Activated CD4-positive, alpha-beta T cell treated with anti-CD3 and anti-CD28 coated beads, Interleukin-2, amount 10 ng/mL, durations not matched to agents 7 days and 5 days (primary cell): ENCODE data around the gene GRID1. TPM values are rescaled to one million over a fixed set of nuclear protein-coding genes. Genes with fewer than 3 reads are reported as not detected.
"Not testable (repeated sequence)": the region's sequence is repeated elsewhere in the genome, so short reads cannot be mapped to it uniquely, and the experiment has no call there.

Source experiments
- CTCF ChIA-PET: fragments of 350-600 bp; sonication (Branson Sonifier 250); formaldehyde crosslinking; loops from one replicate; lab custom pipeline; 2021; ENCODE audit warnings: antibody characterized with exemption; lab: Charles Lee
- POLR2A ChIA-PET: fragments of 350-600 bp; sonication (Branson Sonifier 250); formaldehyde crosslinking; loops from one replicate; lab custom pipeline; 2021; ENCODE audit warnings: antibody characterized with exemption; lab: Charles Lee
- DNase-seq: peaks from one replicate; pipeline ENCODE4 v3.0.0-alpha.2; 2020
- H3K27ac Mint-ChIP-seq: one replicate; pipeline ENCODE4 v1.8.0; 2021; ENCODE audit warnings: mild to moderate bottlenecking, moderate library complexity, mixed read lengths
- H3K27me3 Mint-ChIP-seq: one replicate; pipeline ENCODE4 v1.8.0; 2021; ENCODE audit warnings: mixed read lengths
- H3K36me3 Mint-ChIP-seq: one replicate; pipeline ENCODE4 v1.8.0; 2021; ENCODE audit warnings: low read depth, mixed read lengths
- H3K4me1 Mint-ChIP-seq: one replicate; pipeline ENCODE4 v1.8.0; 2021; ENCODE audit warnings: mixed read lengths
- H3K4me3 Mint-ChIP-seq: one replicate; pipeline ENCODE4 v1.8.0; 2021; ENCODE audit warnings: mild to moderate bottlenecking, moderate library complexity, mixed read lengths
- H3K9me3 Mint-ChIP-seq: one replicate; pipeline ENCODE4 v1.8.0; 2021; ENCODE audit warnings: mixed read lengths
- total RNA-seq, 2 experiments: library from RNA; stranded (reverse); gene quantifications; one replicate each; pipeline ENCODE4 v1.2.3, GENCODE V29; 2021

GRID1 gene
- total RNA-seq, 2 experiments from 2014 or later: not detected

- no peak for DNase-seq
Measured at GRCh38 chr10:86390337-86391120, 23.9 kb upstream of the GRID1 start.

GRCh38 chr10:86389441-86390193 is 23.0 kb upstream of the GRID1 start:
- no peak overlapping the region for H3K27ac Mint-ChIP-seq
- peak overlapping the region; percentile 62 for H3K4me3 Mint-ChIP-seq
- H3K4me1 Mint-ChIP-seq: peaks cover 6% of the 10 kb centered on the region
- no peak for DNase-seq
- H3K27me3 Mint-ChIP-seq: peaks cover 42% of the 10 kb centered on the region
- no peaks in the 10 kb centered on the region for H3K9me3 Mint-ChIP-seq
- CTCF ChIA-PET: interaction anchor here (0.5 to 5.9 kb wide), 2 partner anchors 10 to 1707 kb away, joined by 3 to 38 read pairs; no protein-coding TSS in a partner anchor
- H3K36me3 Mint-ChIP-seq: no peaks in the 10 kb centered on the region
- POLR2A ChIA-PET: interaction anchor here (0.7 kb wide), 1 partner anchor 43 kb away, joined by 3 read pairs; no protein-coding TSS in a partner anchor

More at GRCh38 chr10:86390337-86391120, 23.9 kb upstream of the GRID1 start:
- Mint-ChIP-seq H3K9me3 (no peaks in the 10 kb centered on the region), H3K27me3 (peaks cover 33% of the 10 kb centered on the region), H3K27ac (no peak overlapping the region), H3K4me1 (peaks cover 6% of the 10 kb centered on the region), H3K4me3 (no peak overlapping the region), H3K36me3 (no peaks in the 10 kb centered on the region)
- POLR2A ChIA-PET: no interaction called here
- CTCF ChIA-PET: interaction anchor here (0.6 to 5.9 kb wide), 3 partner anchors 10 to 195 kb away, joined by 4 to 38 read pairs (median 13); no protein-coding TSS in a partner anchor

- DNase-seq, H3K9me3 Mint-ChIP-seq, H3K36me3 Mint-ChIP-seq, H3K4me1 Mint-ChIP-seq, H3K27ac Mint-ChIP-seq: not testable (repeated sequence)
- POLR2A ChIA-PET: interaction anchor here (0.7 kb wide), 1 partner anchor 42 kb away, joined by 3 read pairs; no protein-coding TSS in a partner anchor
- Mint-ChIP-seq H3K27me3 (peaks cover 45% of the 10 kb centered on the region), H3K4me3 (peak overlapping the region; percentile 62)
- CTCF ChIA-PET: interaction anchor here (0.5 to 5.9 kb wide), 3 partner anchors 11 to 1706 kb away, joined by 3 to 38 read pairs (median 3); no protein-coding TSS in a partner anchor
Measured at GRCh38 chr10:86389109-86389440, 22.5 kb upstream of the GRID1 start.

GRCh38 chr10:86388119-86388704 is 21.6 kb upstream of the GRID1 start:
- Mint-ChIP-seq H3K36me3 (no peaks in the 10 kb centered on the region), H3K4me3 (no peak overlapping the region), H3K27ac (no peak overlapping the region), H3K4me1 (peaks cover 3% of the 10 kb centered on the region), H3K27me3 (peaks cover 49% of the 10 kb centered on the region), H3K9me3 (no peaks in the 10 kb centered on the region)
- ChIA-PET POLR2A (interaction anchor here (0.6 kb wide), 1 partner anchor 10 kb away, joined by 6 read pairs; no protein-coding TSS in a partner anchor), CTCF (interaction anchor here (0.6 to 5.9 kb wide), 3 partner anchors 10 to 32 kb away, joined by 3 to 38 read pairs (median 4); no protein-coding TSS in a partner anchor)
- no peak for DNase-seq

- POLR2A ChIA-PET: no interaction called here
- Mint-ChIP-seq H3K36me3 (no peaks in the 10 kb centered on the region), H3K9me3 (no peaks in the 10 kb centered on the region), H3K27ac (no peak overlapping the region), H3K4me1 (peaks cover 3% of the 10 kb centered on the region), H3K27me3 (peaks cover 49% of the 10 kb centered on the region), H3K4me3 (no peak overlapping the region)
- no peak for DNase-seq
- CTCF ChIA-PET: interaction anchor here (1.0 to 5.9 kb wide), 3 partner anchors 9 to 198 kb away, joined by 3 to 38 read pairs (median 4); no protein-coding TSS in a partner anchor
Measured at GRCh38 chr10:86387178-86387794, 20.7 kb upstream of the GRID1 start.

GRCh38 chr10:86385806-86386205 is 19.2 kb upstream of the GRID1 start:
- H3K4me3 Mint-ChIP-seq: no peak overlapping the region
- H3K4me1 Mint-ChIP-seq: peaks cover 3% of the 10 kb centered on the region
- no peak for DNase-seq
- CTCF ChIA-PET: no interaction called here
- POLR2A ChIA-PET: no interaction called here
- H3K27ac Mint-ChIP-seq: no peak overlapping the region
- no peaks in the 10 kb centered on the region for H3K36me3 Mint-ChIP-seq
- peaks cover 59% of the 10 kb centered on the region for H3K27me3 Mint-ChIP-seq
- H3K9me3 Mint-ChIP-seq: no peaks in the 10 kb centered on the region

GRCh38 chr10:86377797-86378146 is 11.2 kb upstream of the GRID1 start:
- H3K36me3 Mint-ChIP-seq: no peaks in the 10 kb centered on the region
- no peak for DNase-seq
- H3K27me3 Mint-ChIP-seq: peaks cover 28% of the 10 kb centered on the region
- CTCF ChIA-PET: interaction anchor here (1.1 to 1.6 kb wide), 2 partner anchors 10 to 210 kb away, joined by 3 to 4 read pairs; no protein-coding TSS in a partner anchor
- H3K27ac Mint-ChIP-seq: no peak overlapping the region
- H3K4me1 Mint-ChIP-seq: peaks cover 2% of the 10 kb centered on the region
- H3K9me3 Mint-ChIP-seq: no peaks in the 10 kb centered on the region
- POLR2A ChIA-PET: no interaction called here
- H3K4me3 Mint-ChIP-seq: no peak overlapping the region

- no peak overlapping the region for H3K4me3 Mint-ChIP-seq
- H3K4me1 Mint-ChIP-seq: peaks cover 2% of the 10 kb centered on the region
- DNase-seq: peak; percentile 74
- ChIA-PET POLR2A (no interaction called here), CTCF (interaction anchor here (0.8 to 1.6 kb wide), 2 partner anchors 11 to 31 kb away, joined by 3 to 4 read pairs; no protein-coding TSS in a partner anchor)
- H3K9me3 Mint-ChIP-seq: no peaks in the 10 kb centered on the region
- peaks cover 31% of the 10 kb centered on the region for H3K27me3 Mint-ChIP-seq
- no peaks in the 10 kb centered on the region for H3K36me3 Mint-ChIP-seq
- H3K27ac Mint-ChIP-seq: no peak overlapping the region
Measured at GRCh38 chr10:86376852-86377796, 10.5 kb upstream of the GRID1 start.

- ChIA-PET CTCF (interaction anchor here (0.8 kb wide), 1 partner anchor 30 kb away, joined by 3 read pairs; no protein-coding TSS in a partner anchor), POLR2A (no interaction called here)
- peaks cover 2% of the 10 kb centered on the region for H3K4me1 Mint-ChIP-seq
- no peak overlapping the region for H3K27ac Mint-ChIP-seq
- no peaks in the 10 kb centered on the region for H3K9me3 Mint-ChIP-seq
- H3K36me3 Mint-ChIP-seq: no peaks in the 10 kb centered on the region
- DNase-seq: no peak
- H3K27me3 Mint-ChIP-seq: peaks cover 27% of the 10 kb centered on the region
- no peak overlapping the region for H3K4me3 Mint-ChIP-seq
Measured at GRCh38 chr10:86376403-86376802, 9.8 kb upstream of the GRID1 start.

GRCh38 chr10:86375204-86375603 is 8.6 kb upstream of the GRID1 start:
- Mint-ChIP-seq H3K27ac (no peak overlapping the region), H3K36me3 (no peaks in the 10 kb centered on the region), H3K4me1 (peaks cover 2% of the 10 kb centered on the region), H3K9me3 (no peaks in the 10 kb centered on the region), H3K4me3 (no peak overlapping the region), H3K27me3 (peaks cover 26% of the 10 kb centered on the region)
- ChIA-PET CTCF (no interaction called here), POLR2A (no interaction called here)
- no peak for DNase-seq

GRCh38 chr10:86374664-86375063 is 8.1 kb upstream of the GRID1 start:
- DNase-seq: no peak
- H3K9me3 Mint-ChIP-seq: no peaks in the 10 kb centered on the region
- no peak overlapping the region for H3K27ac Mint-ChIP-seq
- CTCF ChIA-PET: no interaction called here
- no peak overlapping the region for H3K4me3 Mint-ChIP-seq
- no peaks in the 10 kb centered on the region for H3K36me3 Mint-ChIP-seq
- peaks cover 28% of the 10 kb centered on the region for H3K27me3 Mint-ChIP-seq
- peaks cover 2% of the 10 kb centered on the region for H3K4me1 Mint-ChIP-seq
- POLR2A ChIA-PET: no interaction called here
